ENCODE measurements around the gene ACTR8.

The ACTR8 gene

GRCh38 chr3:53820756-53821580 is 61.0 kb downstream of the ACTR8 start:
- DNase-seq, result no peak
- Histone ChIP-seq H3K9me3 (ENCODE audit: insufficient read depth, low read length, severe bottlenecking) (no peaks in the 10 kb centered on the region), H3K4me2 (ENCODE audit: insufficient read depth, low read length) (no peak overlapping the region), H3K4me3 (ENCODE audit: low read depth in 1 of 2, low read length in 2 of 2) (no peak overlapping the region), H3K9ac (ENCODE audit: low read depth, low read length) (no peak overlapping the region), H2AFZ (ENCODE audit: low read depth, low read length) (no peak overlapping the region), H3K4me1 (ENCODE audit: insufficient read depth, low read length) (peaks cover 19% of the 10 kb centered on the region), H3K79me2 (ENCODE audit: insufficient read depth, low read length) (no peaks in the 10 kb centered on the region), H4K20me1 (ENCODE audit: insufficient read depth, low read length) (peaks cover 11% of the 10 kb centered on the region), H3K27me3 (ENCODE audit: insufficient read depth, low read length, poor library complexity) (peaks cover 21% of the 10 kb centered on the region), H3K36me3 (ENCODE audit: insufficient read depth, low read length) (no peaks in the 10 kb centered on the region), H3K27ac (ENCODE audit: low read length) (no peak overlapping the region)
- ATAC-seq (ENCODE audit: insufficient read depth, low read depth), result no peak
- TF ChIP-seq CTCF (IDR thresholded peaks at IDR 0.05; ENCODE audit: borderline replicate concordance, extremely low read depth, low read length, poor library complexity, severe bottlenecking), result no peak
- no peak for TF ChIP-seq EZH2 (IDR thresholded peaks at IDR 0.05; ENCODE audit: borderline replicate concordance, low read depth, low read length, severe bottlenecking)

GRCh38 chr3:53820084-53820483 is 61.9 kb downstream of the ACTR8 start:
- TF ChIP-seq CTCF (IDR thresholded peaks at IDR 0.05; ENCODE audit: borderline replicate concordance, extremely low read depth, low read length, poor library complexity, severe bottlenecking) (no peak), EZH2 (IDR thresholded peaks at IDR 0.05; ENCODE audit: borderline replicate concordance, low read depth, low read length, severe bottlenecking) (no peak)
- Histone ChIP-seq H3K4me3 (ENCODE audit: low read depth in 1 of 2, low read length in 2 of 2) (no peak overlapping the region), H3K9ac (ENCODE audit: low read depth, low read length) (no peak overlapping the region), H3K4me1 (ENCODE audit: insufficient read depth, low read length) (peaks cover 19% of the 10 kb centered on the region), H3K36me3 (ENCODE audit: insufficient read depth, low read length) (no peaks in the 10 kb centered on the region), H3K27me3 (ENCODE audit: insufficient read depth, low read length, poor library complexity) (peaks cover 15% of the 10 kb centered on the region), H3K4me2 (ENCODE audit: insufficient read depth, low read length) (no peak overlapping the region), H3K27ac (ENCODE audit: low read length) (no peak overlapping the region), H4K20me1 (ENCODE audit: insufficient read depth, low read length) (peaks cover 11% of the 10 kb centered on the region), H3K79me2 (ENCODE audit: insufficient read depth, low read length) (no peaks in the 10 kb centered on the region), H2AFZ (ENCODE audit: low read depth, low read length) (no peak overlapping the region), H3K9me3 (ENCODE audit: insufficient read depth, low read length, severe bottlenecking) (no peaks in the 10 kb centered on the region)
- ATAC-seq (ENCODE audit: insufficient read depth, low read depth), result no peak
- DNase-seq, result no peak

- no peaks in the 10 kb centered on the region for H3K79me2 ChIP-seq (ENCODE audit: insufficient read depth, low read length)
- H3K27ac ChIP-seq (ENCODE audit: low read length), result no peak overlapping the region
- no peak overlapping the region for H2AFZ ChIP-seq (ENCODE audit: low read depth, low read length)
- H3K36me3 ChIP-seq (ENCODE audit: insufficient read depth, low read length), result no peaks in the 10 kb centered on the region
- DNase-seq, result no peak
- ATAC-seq (ENCODE audit: insufficient read depth, low read depth), result no peak
- H3K27me3 ChIP-seq (ENCODE audit: insufficient read depth, low read length, poor library complexity), result peaks cover 15% of the 10 kb centered on the region
- H3K4me3 ChIP-seq (ENCODE audit: low read depth in 1 of 2, low read length in 2 of 2), result no peak overlapping the region
- H3K9ac ChIP-seq (ENCODE audit: low read depth, low read length), result no peak overlapping the region
- peaks cover 11% of the 10 kb centered on the region for H4K20me1 ChIP-seq (ENCODE audit: insufficient read depth, low read length)
- peaks cover 19% of the 10 kb centered on the region for H3K4me1 ChIP-seq (ENCODE audit: insufficient read depth, low read length)
- no peak overlapping the region for H3K4me2 ChIP-seq (ENCODE audit: insufficient read depth, low read length)
- H3K9me3 ChIP-seq (ENCODE audit: insufficient read depth, low read length, severe bottlenecking), result no peaks in the 10 kb centered on the region
- TF ChIP-seq EZH2 (IDR thresholded peaks at IDR 0.05; ENCODE audit: borderline replicate concordance, low read depth, low read length, severe bottlenecking), result no peak
- TF ChIP-seq CTCF (IDR thresholded peaks at IDR 0.05; ENCODE audit: borderline replicate concordance, extremely low read depth, low read length, poor library complexity, severe bottlenecking), result no peak
Measured at GRCh38 chr3:53819163-53819868, 62.6 kb downstream of the ACTR8 start.

All from DND-41 (cell line).